GM21390 (cell line): ENCODE data around the gene NDUFS6.
A peak's percentile ranks its signal among the peaks of the same experiment; 100 is the strongest.
"Not testable (repeated sequence)": the region's sequence is repeated elsewhere in the genome, so short reads cannot be mapped to it uniquely, and the experiment has no call there.

ENCODE experiments used
- ATAC-seq: cut with Tn5 transposase; IDR thresholded peaks from one replicate; pipeline ENCODE4 v1.9.1; 2021; ENCODE audit not compliant: unreplicated experiment

NDUFS6 gene

GRCh38 chr5:1781726-1782384, 19.4 kb upstream of the NDUFS6 start:
- ATAC-seq, result peak; percentile 8

GRCh38 chr5:1782385-1783215, 18.6 kb upstream of the NDUFS6 start:
- peak; percentile 21 for ATAC-seq

- ATAC-seq, result peak; percentile 60
Measured at GRCh38 chr5:1783216-1783554, 18.0 kb upstream of the NDUFS6 start.

- ATAC-seq, result no peak
Measured at GRCh38 chr5:1784197-1785050, 16.8 kb upstream of the NDUFS6 start.

GRCh38 chr5:1785062-1785461, 16.1 kb upstream of the NDUFS6 start:
- ATAC-seq, result no peak

- ATAC-seq, result no peak
Measured at GRCh38 chr5:1785984-1786383, 15.2 kb upstream of the NDUFS6 start.

- no peak for ATAC-seq
Measured at GRCh38 chr5:1786621-1787471, 14.4 kb upstream of the NDUFS6 start.

GRCh38 chr5:1787472-1788047, 13.6 kb upstream of the NDUFS6 start:
- no peak for ATAC-seq

GRCh38 chr5:1788200-1788599, 13.0 kb upstream of the NDUFS6 start:
- ATAC-seq, result no peak

GRCh38 chr5:1788828-1789227, 12.4 kb upstream of the NDUFS6 start:
- ATAC-seq, result no peak

- not testable (repeated sequence) for ATAC-seq
Measured at GRCh38 chr5:1789438-1789833, 11.8 kb upstream of the NDUFS6 start.

- ATAC-seq, result no peak
Measured at GRCh38 chr5:1789834-1790471, 11.3 kb upstream of the NDUFS6 start.

GRCh38 chr5:1791176-1791575, 10.0 kb upstream of the NDUFS6 start:
- no peak for ATAC-seq

- ATAC-seq, result peak; percentile 96
Measured at GRCh38 chr5:1792842-1793266, 8.4 kb upstream of the NDUFS6 start.

GRCh38 chr5:1793301-1793740, 7.9 kb upstream of the NDUFS6 start:
- no peak for ATAC-seq

- ATAC-seq, result no peak
Measured at GRCh38 chr5:1793966-1794900, 7.0 kb upstream of the NDUFS6 start.

GRCh38 chr5:1794901-1795290, 6.3 kb upstream of the NDUFS6 start:
- ATAC-seq, result no peak

GRCh38 chr5:1795506-1795905, 5.7 kb upstream of the NDUFS6 start:
- ATAC-seq, result no peak

GRCh38 chr5:1795931-1796330, 5.3 kb upstream of the NDUFS6 start:
- ATAC-seq, result no peak
